OCI-LY1 (cell line): ENCODE measurements around the gene EEF1G.

Source experiments
- CTCF ChIP-seq: fragments of 200-600 bp; sonication (generic), shearing (Covaris generic); IDR thresholded peaks from 2 replicates; pipeline ENCODE4 v1.5.1; 2017; ENCODE audit warnings: mild to moderate bottlenecking, antibody characterized with exemption, low read length, moderate library complexity, mixed read lengths
- EZH2 ChIP-seq: fragments of 200-600 bp; sonication (generic), shearing (Covaris generic); IDR thresholded peaks from 2 replicates; pipeline ENCODE4 v1.8.0; 2017; ENCODE audit warnings: borderline replicate concordance, mixed run types, mild to moderate bottlenecking, antibody characterized with exemption, low read length, moderate library complexity, mixed read lengths

- TF ChIP-seq CTCF (no peak), EZH2 (no peak)
Measured at GRCh38 chr11:62552485-62553079, 21.1 kb downstream of the EEF1G start.
